GM21825 (cell line): Measurements from ENCODE around the gene RSAD2.
A peak's percentile ranks its signal among the peaks of the same experiment; 100 is the strongest.
"Not testable (repeated sequence)": the region's sequence is repeated elsewhere in the genome, so short reads cannot be mapped to it uniquely, and the experiment has no call there.

Experiments
- ATAC-seq: cut with Tn5 transposase; IDR thresholded peaks from one replicate; pipeline ENCODE4 v1.9.1; 2021; ENCODE audit warnings: mild to moderate bottlenecking, moderate library complexity; ENCODE audit not compliant: unreplicated experiment

The RSAD2 gene, protein sequence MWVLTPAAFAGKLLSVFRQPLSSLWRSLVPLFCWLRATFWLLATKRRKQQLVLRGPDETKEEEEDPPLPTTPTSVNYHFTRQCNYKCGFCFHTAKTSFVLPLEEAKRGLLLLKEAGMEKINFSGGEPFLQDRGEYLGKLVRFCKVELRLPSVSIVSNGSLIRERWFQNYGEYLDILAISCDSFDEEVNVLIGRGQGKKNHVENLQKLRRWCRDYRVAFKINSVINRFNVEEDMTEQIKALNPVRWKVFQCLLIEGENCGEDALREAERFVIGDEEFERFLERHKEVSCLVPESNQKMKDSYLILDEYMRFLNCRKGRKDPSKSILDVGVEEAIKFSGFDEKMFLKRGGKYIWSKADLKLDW

GRCh38 chr2:6877402-6878304 is at the start of gene RSAD2:
Gene RSAD2, plus strand, starts transcription at chr2:6877777. Its CDS starts 24 bp downstream, at chr2:6877801.
- ATAC-seq: peak; percentile 84

- no peak for ATAC-seq
Measured at GRCh38 chr2:6828299-6828584, 49.3 kb upstream of the RSAD2 start.

DNA sequence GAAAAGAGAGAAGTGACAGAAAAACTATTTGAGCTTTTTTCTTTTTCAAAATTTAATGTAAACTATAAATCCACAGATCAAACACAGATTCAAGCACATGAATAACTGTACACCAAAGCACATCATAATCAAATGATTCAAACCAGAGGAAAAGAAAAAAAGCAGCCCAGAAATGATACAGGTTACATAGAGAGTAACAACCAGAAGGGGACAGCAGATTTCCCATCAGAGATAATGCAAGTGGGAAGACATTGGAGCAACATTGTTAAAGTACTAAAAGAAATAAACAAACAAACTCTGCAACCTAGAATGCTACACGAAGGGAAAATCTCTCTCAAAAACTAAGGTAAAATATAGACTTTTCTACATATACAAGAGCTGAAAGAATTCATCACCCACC is 46.3 kb upstream of the RSAD2 start:
- ATAC-seq: no peak

DNA sequence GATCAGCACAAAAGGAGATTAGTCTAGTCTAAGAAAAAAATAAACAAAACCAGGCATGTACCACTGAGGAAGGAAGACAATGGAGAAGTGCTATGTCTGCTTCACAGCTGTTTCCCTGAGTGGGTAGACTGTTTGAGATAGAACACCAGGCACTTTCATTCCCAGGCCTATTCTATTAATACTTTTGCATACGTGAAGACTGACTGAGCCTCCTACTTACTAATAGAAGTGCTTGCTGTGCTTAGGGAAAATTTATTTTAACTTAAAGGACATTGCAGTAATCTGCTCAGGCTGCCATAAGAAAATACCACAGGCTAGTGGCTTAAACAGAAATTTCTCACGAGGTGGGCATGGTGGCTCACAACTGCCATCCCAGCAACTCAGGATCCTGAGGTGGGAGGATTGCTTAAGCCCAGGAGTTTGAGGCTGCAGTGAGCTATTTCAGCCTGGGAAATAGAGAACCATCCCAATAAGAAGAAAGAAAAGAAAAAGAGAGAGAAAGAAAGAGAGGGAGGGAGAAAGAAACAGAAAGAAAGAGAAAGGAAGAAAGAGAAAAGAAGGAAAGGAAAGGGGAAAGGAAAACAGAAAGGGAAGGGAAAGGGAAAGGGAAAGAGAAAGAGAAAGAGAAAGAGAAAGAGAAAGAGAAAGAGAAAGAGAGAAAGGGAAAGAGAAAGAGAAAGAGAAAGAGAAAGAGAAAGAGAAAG is 44.8 kb upstream of the RSAD2 start:
- ATAC-seq: no peak

- no peak for ATAC-seq
Measured at GRCh38 chr2:6833300-6833604, 44.3 kb upstream of the RSAD2 start.

- no peak for ATAC-seq
Measured at GRCh38 chr2:6834163-6834562, 43.4 kb upstream of the RSAD2 start.

- ATAC-seq: no peak
Measured at GRCh38 chr2:6835467-6835866, 42.1 kb upstream of the RSAD2 start.

DNA sequence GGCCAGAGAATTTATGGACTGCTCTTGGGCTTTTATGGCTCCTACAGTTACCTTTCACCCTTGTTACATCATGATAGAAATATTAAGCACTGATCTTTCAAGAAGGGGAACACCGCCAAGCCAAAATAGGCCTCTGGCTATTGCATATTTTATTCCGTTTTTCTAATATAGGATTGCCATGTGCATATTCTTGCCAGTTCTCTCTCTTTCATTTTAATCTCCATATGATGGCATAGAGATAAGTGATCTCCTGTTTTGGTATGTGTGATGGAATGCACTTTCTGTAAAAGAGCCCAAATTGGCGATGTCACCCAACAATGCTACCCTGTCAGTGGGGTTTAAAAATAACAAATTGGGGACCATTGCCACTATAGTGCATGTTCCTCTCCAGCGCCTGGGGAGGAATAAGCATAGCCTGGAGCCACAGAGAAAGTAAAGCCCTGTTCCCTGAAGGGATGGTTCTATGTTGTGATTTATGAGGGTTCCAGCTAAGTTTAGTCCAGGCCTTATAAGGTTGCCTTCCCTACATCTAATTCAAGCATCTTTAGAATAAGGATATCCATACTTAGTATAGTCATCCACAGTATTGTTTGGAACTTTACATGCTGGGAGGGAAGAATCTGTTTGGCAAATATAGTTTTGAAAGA is 38.8 kb upstream of the RSAD2 start:
- ATAC-seq: no peak

- no peak for ATAC-seq
Measured at GRCh38 chr2:6841537-6842287, 35.9 kb upstream of the RSAD2 start.

- no peak for ATAC-seq
Measured at GRCh38 chr2:6845312-6845711, 32.3 kb upstream of the RSAD2 start.

DNA sequence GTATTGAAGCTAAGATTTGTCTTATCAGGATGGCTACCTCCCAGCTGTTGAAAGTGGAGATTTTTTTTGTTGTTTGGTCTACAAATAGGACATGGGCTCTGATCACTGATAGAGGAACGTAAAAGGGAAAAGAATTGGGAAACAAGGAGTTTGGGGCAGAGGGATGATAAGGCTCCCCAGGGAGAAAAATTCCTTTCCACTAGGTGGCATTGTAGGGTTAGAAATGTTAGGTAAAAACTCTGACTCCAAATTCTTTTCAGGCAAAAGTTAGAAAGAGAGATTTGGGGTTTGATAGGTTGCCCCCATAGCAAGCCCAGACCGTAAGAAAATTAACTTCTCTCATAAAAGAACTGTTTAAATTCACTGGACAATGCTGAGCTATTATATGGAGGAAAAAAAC is 31.7 kb upstream of the RSAD2 start:
- ATAC-seq: no peak

DNA sequence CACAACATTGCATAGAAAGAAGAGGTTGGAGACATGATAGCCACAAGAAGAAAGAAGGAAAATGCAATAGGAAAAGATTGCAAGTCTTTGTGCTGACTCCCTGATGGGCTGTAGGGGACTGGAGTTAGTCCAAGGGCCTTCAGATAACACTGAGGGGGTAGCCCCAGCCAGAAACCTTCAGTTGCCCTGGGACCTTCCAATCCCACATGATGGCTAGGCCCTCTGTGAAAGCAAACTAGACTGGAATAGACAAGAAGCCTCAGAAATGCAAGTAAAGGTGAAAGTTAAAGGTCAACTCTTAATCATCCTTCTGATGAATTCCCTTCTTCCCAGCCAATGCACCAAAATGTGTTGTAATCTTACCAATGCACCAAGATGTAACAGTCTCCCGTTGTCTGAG is 31.0 kb upstream of the RSAD2 start:
- no peak for ATAC-seq

- no peak for ATAC-seq
Measured at GRCh38 chr2:6846967-6847681, 30.5 kb upstream of the RSAD2 start.

GRCh38 chr2:6852195-6852594 is 25.4 kb upstream of the RSAD2 start:
- no peak for ATAC-seq

DNA sequence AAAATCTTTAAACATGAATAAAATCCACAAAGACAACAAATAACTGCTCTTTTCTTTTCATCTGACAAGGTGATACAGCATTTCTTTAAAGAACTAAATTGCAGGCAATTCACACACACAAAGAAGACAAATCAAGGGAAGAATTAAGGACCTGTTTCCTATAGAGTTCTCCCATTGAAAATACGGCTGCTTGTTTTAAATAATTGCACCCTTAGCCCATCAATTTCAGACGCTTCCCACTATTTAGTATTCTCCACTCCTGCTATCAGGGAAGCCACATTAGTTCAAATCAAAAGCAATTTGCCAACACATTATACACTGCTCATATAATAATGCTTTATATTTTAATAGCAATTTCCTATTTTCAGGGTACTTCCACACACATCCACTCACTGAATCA is 23.2 kb upstream of the RSAD2 start:
- no peak for ATAC-seq

GRCh38 chr2:6855860-6856547 is 21.6 kb upstream of the RSAD2 start:
- ATAC-seq: no peak

- no peak for ATAC-seq
Measured at GRCh38 chr2:6856548-6856920, 21.0 kb upstream of the RSAD2 start.

- ATAC-seq: not testable (repeated sequence)
Measured at GRCh38 chr2:6858466-6859027, 19.0 kb upstream of the RSAD2 start.

DNA sequence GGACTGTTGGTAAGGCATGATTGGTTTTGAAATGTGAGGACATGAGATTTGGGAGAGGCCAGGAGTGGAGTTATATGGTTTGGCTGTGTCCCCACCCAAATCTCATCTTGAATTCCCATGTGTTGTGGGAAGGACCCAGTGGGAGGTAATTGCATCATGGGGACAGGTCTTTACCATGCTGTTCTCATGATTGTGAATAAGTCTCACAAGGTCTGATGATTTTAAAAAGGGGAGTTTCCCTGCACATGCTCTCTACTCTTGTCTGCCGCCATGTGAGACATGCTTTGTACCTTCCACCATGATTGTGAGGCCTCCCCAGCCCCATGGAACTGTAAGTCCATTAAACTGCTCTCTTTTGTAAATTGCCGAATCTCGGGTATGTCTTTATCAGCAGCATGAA is 17.3 kb upstream of the RSAD2 start:
- no peak for ATAC-seq
